Measurements from ENCODE around the gene TPPP2.

DNA sequence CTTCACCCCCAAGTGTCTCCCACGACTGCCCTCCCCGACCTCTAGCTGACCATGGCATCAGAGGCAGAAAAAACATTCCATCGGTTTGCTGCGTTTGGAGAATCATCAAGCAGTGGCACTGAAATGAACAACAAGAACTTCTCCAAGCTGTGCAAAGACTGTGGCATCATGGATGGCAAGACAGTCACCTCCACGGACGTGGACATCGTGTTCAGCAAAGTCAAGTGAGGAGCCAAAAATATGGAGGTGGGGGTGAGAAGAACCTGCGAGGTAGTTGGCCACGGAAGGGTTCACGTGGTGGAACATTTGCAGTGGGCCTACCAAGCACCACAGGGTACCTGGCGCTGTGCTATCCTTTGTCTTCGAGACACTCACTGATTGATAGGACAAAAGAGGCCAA is 514 bp downstream of the TPPP2 start:
- TF ChIP-seq SIN3A (IDR thresholded peaks at IDR 0.05; ENCODE audit: borderline replicate concordance, insufficient read depth, low read length) (no peak), POLR2AphosphoS5 (IDR thresholded peaks at IDR 0.05; ENCODE audit: low read depth, low read length) (no peak), TAF1 (IDR thresholded peaks at IDR 0.05; ENCODE audit: borderline replicate concordance, insufficient read depth, low read length) (no peak)
- TF ChIP-seq, protein P1, sequence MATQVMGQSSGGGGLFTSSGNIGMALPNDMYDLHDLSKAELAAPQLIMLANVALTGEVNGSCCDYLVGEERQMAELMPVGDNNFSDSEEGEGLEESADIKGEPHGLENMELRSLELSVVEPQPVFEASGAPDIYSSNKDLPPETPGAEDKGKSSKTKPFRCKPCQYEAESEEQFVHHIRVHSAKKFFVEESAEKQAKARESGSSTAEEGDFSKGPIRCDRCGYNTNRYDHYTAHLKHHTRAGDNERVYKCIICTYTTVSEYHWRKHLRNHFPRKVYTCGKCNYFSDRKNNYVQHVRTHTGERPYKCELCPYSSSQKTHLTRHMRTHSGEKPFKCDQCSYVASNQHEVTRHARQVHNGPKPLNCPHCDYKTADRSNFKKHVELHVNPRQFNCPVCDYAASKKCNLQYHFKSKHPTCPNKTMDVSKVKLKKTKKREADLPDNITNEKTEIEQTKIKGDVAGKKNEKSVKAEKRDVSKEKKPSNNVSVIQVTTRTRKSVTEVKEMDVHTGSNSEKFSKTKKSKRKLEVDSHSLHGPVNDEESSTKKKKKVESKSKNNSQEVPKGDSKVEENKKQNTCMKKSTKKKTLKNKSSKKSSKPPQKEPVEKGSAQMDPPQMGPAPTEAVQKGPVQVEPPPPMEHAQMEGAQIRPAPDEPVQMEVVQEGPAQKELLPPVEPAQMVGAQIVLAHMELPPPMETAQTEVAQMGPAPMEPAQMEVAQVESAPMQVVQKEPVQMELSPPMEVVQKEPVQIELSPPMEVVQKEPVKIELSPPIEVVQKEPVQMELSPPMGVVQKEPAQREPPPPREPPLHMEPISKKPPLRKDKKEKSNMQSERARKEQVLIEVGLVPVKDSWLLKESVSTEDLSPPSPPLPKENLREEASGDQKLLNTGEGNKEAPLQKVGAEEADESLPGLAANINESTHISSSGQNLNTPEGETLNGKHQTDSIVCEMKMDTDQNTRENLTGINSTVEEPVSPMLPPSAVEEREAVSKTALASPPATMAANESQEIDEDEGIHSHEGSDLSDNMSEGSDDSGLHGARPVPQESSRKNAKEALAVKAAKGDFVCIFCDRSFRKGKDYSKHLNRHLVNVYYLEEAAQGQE (IDR thresholded peaks at IDR 0.05; ENCODE audit: insufficient read depth in 1 of 2, low read depth in 2 of 2, low read length in 2 of 2) = no peak
